NCI-H510A (cell line): ENCODE data around the gene CACNG6.
"Not testable (repeated sequence)": the region's sequence is repeated elsewhere in the genome, so short reads cannot be mapped to it uniquely, and the experiment has no call there.

Experiments
- DNase-seq: peaks from one replicate; lab custom pipeline; 2025; lab: John Stamatoyannopoulos, UW

Gene CACNG6

DNA sequence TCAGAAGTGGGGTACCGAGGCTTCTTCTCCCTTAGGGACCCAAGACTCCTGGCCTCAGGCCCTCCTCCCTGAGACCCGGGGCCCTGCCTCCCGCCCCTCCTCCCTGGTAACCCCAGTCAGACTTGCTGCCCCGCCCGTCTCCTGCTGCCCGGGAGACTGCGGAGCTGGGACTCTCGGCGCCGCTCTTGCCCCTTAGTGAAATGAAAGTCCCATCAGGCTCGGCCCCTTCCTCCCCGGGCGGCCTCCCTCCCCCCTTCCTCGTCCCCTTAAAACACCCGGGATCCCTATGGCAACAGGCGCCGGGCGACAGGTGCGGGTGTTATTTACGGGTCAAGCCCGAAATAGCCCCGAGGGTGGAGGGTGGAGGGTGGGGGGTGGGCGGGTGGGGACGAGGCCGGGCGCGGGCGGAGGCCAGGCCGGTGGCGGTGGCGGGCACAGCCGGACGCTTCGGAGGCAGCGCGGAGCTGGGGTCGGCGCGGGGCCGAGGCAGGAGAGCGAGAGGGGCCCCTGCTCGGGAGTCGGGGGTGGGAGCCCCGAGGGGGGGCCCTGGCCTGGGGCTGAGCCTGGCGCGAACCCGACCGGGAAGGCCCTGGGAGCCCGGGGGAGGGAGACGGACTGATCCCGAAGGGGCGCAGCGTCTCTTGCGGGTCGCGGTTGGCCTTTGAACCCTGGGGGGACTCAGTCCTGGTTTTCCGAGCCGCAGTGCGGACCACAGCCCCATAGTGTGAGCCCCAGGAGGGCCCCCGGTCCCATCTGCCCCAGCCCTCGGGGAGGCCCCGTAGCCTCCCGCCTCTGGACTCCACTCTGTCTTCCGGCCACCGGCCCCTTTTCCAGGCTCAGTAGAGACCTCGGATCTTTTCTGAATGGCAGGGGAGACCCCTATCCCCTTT lies at the start of gene CACNG6:
Gene CACNG6 (plus strand): TSS at position 414 of the 890 bp plus-strand sequence. CDS start 1,241 bp downstream, outside the sequence.
- DNase-seq: no peak

DNA sequence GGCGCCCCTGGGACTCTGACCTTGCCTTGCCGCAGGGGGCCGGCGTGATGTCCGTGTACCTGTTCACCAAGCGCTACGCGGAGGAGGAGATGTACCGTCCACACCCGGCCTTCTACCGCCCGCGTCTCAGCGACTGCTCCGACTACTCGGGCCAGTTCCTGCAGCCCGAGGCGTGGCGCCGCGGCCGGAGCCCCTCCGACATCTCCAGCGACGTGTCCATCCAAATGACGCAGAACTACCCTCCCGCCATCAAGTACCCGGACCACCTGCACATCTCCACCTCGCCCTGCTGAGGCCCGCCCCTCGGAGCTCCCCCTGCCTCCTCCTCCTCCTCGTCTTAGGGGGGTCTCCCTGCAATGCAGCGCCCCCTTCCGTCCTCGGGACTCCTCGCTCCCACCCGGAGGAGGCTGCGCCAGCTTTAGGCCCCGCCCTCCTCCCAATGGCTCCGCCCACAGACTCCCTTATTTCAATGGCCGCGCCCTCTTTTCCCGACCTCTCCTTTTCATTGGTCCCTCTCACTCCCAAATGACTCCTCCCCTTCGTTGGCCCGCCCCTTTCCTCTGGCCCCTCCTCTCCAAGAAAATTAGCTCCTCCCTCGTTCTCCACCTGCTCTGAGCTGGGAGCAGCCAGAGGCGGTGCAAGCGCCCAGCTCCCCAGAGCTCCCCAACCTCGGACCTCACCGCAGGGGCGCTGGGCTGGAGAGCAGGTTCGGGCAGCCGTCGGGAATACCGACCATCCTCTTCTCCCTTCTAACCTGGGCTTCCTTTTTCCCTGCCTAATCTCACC lies 49.2 kb upstream of the CACNG6 start:
- DNase-seq: no peak

DNA sequence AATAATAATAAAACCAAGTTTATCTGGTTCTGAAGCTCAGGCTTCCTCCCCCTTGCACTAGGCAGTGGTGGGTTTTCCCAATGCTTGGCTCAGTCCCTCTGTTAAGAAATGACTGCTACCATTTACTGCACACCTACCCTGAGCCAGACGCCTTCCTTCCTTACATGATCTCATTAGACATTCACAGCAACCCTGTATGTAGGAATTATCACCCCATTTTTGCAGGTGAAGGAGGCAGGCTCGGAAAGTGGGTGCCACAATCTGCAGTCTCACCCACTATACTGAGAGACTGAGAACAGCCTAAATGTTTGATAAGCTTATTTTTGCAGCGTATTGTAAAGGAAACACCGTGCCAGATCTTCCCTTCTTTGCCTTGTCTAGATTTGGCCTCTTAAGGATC lies 47.0 kb upstream of the CACNG6 start:
- no peak for DNase-seq

- DNase-seq: no peak
Observed at GRCh38 chr19:53944933-53945332, 46.5 kb upstream of the CACNG6 start.

GRCh38 chr19:53945441-53945840 lies 46.0 kb upstream of the CACNG6 start:
- DNase-seq: no peak

DNA sequence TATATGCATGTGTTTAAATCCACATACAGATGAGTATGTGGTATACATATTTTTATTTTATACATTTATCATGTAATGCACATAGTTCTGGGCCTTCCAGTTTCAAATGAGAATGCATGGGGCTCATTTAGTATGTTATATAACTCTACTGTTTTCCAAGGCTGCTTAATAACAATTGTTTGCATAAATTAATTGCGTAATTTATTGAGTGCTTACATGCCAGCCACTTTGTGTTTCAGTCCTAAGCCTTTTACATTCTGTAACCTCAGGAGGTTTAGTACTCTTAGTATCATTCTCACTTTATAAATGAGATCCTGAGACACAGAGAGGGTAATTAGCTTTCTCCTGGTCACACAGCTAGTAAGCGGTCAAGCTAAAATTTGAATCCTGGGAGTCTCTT lies 45.4 kb upstream of the CACNG6 start:
- DNase-seq: no peak

GRCh38 chr19:53947624-53948023 lies 43.8 kb upstream of the CACNG6 start:
- DNase-seq: no peak

GRCh38 chr19:53948611-53949010 lies 42.8 kb upstream of the CACNG6 start:
- DNase-seq: not testable (repeated sequence)

GRCh38 chr19:53951436-53951835 lies 40.0 kb upstream of the CACNG6 start:
- DNase-seq: no peak

DNA sequence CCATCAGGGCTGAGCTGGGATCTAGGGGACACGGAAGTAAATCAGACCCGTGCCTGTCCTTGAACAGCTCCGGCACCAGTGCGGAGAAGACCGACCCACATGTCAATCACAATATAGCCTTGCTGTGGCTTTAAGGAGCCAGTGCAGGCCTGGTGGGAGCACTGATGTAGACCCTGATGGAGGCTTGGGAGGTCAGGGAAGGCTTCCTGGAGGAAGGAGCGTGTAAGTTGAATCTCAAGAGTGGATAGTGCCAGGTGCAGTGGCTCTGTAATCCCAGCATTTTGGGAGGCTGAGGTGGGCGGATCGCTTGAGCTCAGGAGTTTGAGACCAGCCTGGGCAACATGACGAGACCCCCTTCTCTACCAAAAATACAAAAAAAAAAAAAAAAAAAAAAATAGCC lies 39.5 kb upstream of the CACNG6 start:
- no peak for DNase-seq

GRCh38 chr19:53953383-53953782 lies 38.1 kb upstream of the CACNG6 start:
- no peak for DNase-seq

GRCh38 chr19:53957448-53958167 lies 33.8 kb upstream of the CACNG6 start:
- DNase-seq: no peak

DNA sequence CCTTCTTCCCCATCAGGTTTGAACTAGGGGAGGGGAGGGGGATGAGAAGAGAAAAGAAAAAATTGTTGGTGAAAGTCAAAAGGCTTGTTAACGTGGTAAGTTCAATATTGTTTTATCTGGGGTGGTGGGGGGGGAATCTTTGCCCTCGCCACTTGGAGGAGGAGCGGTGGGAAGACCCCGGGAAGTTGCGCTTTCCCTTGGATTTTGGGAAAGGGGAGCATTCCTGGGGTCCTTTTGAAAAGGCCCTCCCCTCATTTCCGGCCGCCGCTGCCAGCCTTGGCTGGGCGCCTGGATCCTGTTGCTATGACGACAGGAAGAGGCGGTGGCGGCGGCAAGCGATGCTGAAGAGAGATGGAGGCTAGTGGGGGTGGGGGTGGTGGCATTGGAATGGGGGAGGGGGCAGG lies 33.3 kb upstream of the CACNG6 start:
- DNase-seq: no peak

- no peak for DNase-seq
Observed at GRCh38 chr19:53958823-53959757, 32.3 kb upstream of the CACNG6 start.

DNA sequence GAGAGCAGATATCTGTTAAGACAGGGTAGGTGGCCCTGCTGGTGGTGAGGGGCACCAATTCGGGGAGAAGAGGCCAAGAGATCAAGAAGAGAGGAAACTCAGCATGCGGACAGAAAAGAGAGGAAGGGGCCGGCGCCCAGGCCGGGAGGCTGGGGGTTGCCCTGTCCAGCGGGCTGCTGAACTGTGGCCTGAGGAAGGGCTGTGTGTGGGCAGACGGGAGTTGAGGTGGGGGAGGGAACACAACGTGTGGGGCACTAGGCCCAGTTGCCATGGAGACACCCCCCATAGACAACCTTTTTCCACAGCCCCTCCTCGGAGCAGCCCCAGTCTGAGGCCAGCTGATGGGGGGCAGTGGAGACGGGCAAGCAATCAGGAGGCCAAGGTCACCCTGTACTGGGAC lies 31.2 kb upstream of the CACNG6 start:
- no peak for DNase-seq

DNA sequence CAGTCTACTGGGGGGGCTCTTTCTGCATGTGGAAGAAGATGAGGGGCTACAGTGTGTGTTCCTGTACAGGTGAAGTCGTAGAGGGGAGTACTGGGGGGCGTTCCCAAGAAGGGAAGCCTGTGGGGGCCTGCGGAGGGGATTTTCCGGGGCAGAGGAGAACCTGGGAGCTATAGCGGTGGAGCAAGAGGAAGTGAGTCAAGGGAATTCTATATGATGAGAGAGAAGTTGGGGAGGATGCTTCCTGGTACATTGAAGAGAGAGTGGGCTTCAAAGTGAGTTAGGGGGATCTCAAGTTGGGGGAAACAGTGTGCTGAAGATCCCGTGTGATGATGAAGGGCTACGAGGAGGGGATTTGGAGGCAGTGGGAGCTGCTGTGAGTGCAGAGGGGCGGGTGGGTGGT lies 30.6 kb upstream of the CACNG6 start:
- DNase-seq: no peak

- DNase-seq: no peak
Observed at GRCh38 chr19:53961523-53962356, 29.7 kb upstream of the CACNG6 start.

- no peak for DNase-seq
Observed at GRCh38 chr19:53962887-53963431, 28.5 kb upstream of the CACNG6 start, which contains the start of gene CACNG8. Gene CACNG8 (plus strand): TSS chr19:53962937.

- no peak for DNase-seq
Observed at GRCh38 chr19:53965091-53965490, 26.3 kb upstream of the CACNG6 start.

DNA sequence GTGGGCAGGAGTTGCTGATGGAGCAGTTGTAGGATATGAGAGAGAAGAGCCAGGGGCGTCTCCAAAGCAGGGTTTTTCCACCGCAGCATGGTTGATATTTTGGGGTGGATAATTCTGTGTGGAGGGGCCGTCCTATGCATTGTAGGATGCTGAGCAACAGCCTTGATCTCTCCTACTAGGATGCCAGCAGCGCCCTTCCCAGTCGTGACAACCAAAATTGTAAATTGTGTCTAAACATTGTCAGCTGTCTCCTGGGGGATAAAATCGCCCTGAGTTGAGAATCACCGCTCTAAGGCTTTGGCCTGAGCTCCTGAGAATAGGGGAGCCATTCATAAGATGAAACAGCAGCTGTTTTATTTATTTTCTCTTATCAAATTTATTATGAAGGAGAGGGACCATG lies 24.5 kb upstream of the CACNG6 start:
- DNase-seq: no peak
